ENCODE results near the gene GTF3C5. TPM values are rescaled to one million over a fixed set of nuclear protein-coding genes. Genes with fewer than 3 reads are reported as not detected.

GTF3C5 gene
- total and polyA plus RNA-seq, 12 donors = 29.4 to 79.1 (median 36.6) TPM

- Histone ChIP-seq H3K9me3 (no peaks in the 10 kb centered on the region), H3K4me3 (no peak overlapping the region), H3K4me1 (no peaks in the 10 kb centered on the region), H3K27me3 (no peaks in the 10 kb centered on the region), H3K27ac (no peak overlapping the region), H3K36me3 (peaks cover 0 to 81% (median 38%) of the 10 kb centered on the region in 9 donors)
- DNase-seq (no peak), ATAC-seq (no peak)
- intact Hi-C loops (cut with DNase I) = loop anchor here in 5 of 10 donors (5.0 to 10.0 kb wide), 3 partner anchors 52 to 105 kb away; no protein-coding TSS in a partner anchor
- WGBS, 2 donors = 75 to 85% methylated on average over 8 of the region's 8 CpGs
- no peak for TF ChIP-seq CTCF (IDR thresholded peaks at IDR 0.05)
Observed at GRCh38 chr9:133042676-133043075, 11.9 kb downstream of the GTF3C5 start.

- Histone ChIP-seq H3K4me3 (no peak overlapping the region), H3K27ac (no peak overlapping the region), H3K9me3 (no peaks in the 10 kb centered on the region), H3K27me3 (no peaks in the 10 kb centered on the region), H3K36me3 (peaks cover 0 to 86% (median 38%) of the 10 kb centered on the region in 9 donors), H3K4me1 (no peaks in the 10 kb centered on the region)
- intact Hi-C loops (cut with DNase I) = loop anchor here in 6 of 10 donors (1.0 to 10.0 kb wide), 4 partner anchors 51 to 109 kb away; no protein-coding TSS in a partner anchor
- DNase-seq (no peak), ATAC-seq (no peak)
- no peak for TF ChIP-seq CTCF (IDR thresholded peaks at IDR 0.05)
- 93 to 98% methylated on average over 16 of the region's 16 CpGs for WGBS, 2 donors
Observed at GRCh38 chr9:133043449-133044035, 12.7 kb downstream of the GTF3C5 start.

- Histone ChIP-seq H3K4me3 (no peak overlapping the region), H3K27ac (no peak overlapping the region), H3K36me3 (peaks cover 0 to 88% (median 38%) of the 10 kb centered on the region in 9 donors), H3K4me1 (no peaks in the 10 kb centered on the region), H3K9me3 (no peaks in the 10 kb centered on the region), H3K27me3 (no peaks in the 10 kb centered on the region)
- WGBS, 2 donors = 86 to 94% methylated on average over 6 of the region's 6 CpGs
- intact Hi-C loops (cut with DNase I) = loop anchor here in 6 of 10 donors (1.0 to 10.0 kb wide), 4 partner anchors 51 to 108 kb away; no protein-coding TSS in a partner anchor
- ATAC-seq = no peak
- TF ChIP-seq CTCF (IDR thresholded peaks at IDR 0.05) = no peak
- no peak for DNase-seq
Observed at GRCh38 chr9:133044125-133044524, 13.3 kb downstream of the GTF3C5 start.

GRCh38 chr9:133044661-133045060, 13.9 kb downstream of the GTF3C5 start:
- H3K4me3 ChIP-seq = no peak overlapping the region
- H3K27me3 ChIP-seq = no peaks in the 10 kb centered on the region
- H3K4me1 ChIP-seq = no peaks in the 10 kb centered on the region
- intact Hi-C loops (cut with DNase I) = loop anchor here in 8 of 10 donors (1.0 to 10.0 kb wide), 4 partner anchors 50 to 108 kb away; no protein-coding TSS in a partner anchor
- peaks cover 0 to 89% (median 38%) of the 10 kb centered on the region in 9 donors for H3K36me3 ChIP-seq
- H3K9me3 ChIP-seq = no peaks in the 10 kb centered on the region
- 93 to 94% methylated on average over 11 of the region's 11 CpGs for whole genome bisulfite sequencing, 2 donors
- no peak for TF ChIP-seq CTCF (IDR thresholded peaks at IDR 0.05)
- no peak overlapping the region for H3K27ac ChIP-seq
- ATAC-seq (no peak), DNase-seq (no peak)
